Stimulated activated CD8-positive, alpha-beta memory T cell treated with anti-CD3 and anti-CD28 coated beads, Interleukin-4, amount 100 ng/mL, for 24 hours (primary cell): ENCODE measurements around the gene CABCOCO1.
A peak's percentile ranks its signal among the peaks of the same experiment; 100 is the strongest.
"Not testable (repeated sequence)": the region's sequence is repeated elsewhere in the genome, so short reads cannot be mapped to it uniquely, and the experiment has no call there.

Experiments used
- DNase-seq: peaks from one replicate; pipeline ENCODE4 v3.0.0-alpha.2; 2020; ENCODE audit warnings: low read depth

The CABCOCO1 gene

GRCh38 chr10:61719475-61719874, 56.7 kb downstream of the CABCOCO1 start:
- not testable (repeated sequence) for DNase-seq

DNA sequence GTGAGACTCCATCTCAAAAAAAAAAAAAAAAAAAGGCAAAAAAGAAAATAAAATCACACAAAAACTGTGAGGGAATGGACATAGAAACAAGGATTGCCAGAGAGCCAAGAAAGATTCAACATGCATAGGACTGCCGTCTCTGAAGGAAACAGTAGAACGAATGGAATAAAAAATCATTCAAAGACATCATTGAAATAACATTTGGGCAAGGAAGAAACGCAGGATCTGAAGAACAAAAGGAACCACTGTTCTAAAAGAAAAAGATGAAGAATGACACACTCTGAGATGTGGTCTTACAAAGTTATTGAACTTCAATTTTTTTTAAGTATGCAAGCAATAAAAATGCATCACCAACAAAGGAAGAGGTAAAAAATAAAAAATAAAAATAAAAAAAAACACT, 57.2 kb downstream of the CABCOCO1 start:
- DNase-seq = no peak

GRCh38 chr10:61721431-61721830, 58.7 kb downstream of the CABCOCO1 start:
- DNase-seq = no peak

GRCh38 chr10:61725221-61725620, 62.5 kb downstream of the CABCOCO1 start:
- DNase-seq = not testable (repeated sequence)

DNA sequence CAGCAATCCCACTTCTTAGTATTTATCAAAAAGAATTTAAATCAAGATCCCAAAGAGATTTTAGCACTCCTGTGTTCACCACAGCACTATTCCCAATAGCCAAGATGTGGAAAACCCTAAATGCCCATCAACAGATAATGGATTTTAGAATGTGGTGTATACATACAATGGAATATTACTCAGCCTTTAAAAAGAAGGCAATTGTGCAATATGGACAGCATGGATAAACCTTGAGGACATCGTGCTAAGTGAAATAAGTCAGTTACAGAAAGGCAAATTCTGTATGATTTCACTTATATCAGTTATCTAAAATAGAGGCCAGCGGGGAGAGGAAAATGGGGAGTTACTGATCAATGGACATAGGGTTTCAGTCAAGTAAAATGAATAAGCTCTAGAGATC, 66.9 kb downstream of the CABCOCO1 start:
- DNase-seq = no peak

- DNase-seq = no peak
These were observed 67.9 kb downstream of the CABCOCO1 start for GRCh38 chr10:61730671-61731070.

DNA sequence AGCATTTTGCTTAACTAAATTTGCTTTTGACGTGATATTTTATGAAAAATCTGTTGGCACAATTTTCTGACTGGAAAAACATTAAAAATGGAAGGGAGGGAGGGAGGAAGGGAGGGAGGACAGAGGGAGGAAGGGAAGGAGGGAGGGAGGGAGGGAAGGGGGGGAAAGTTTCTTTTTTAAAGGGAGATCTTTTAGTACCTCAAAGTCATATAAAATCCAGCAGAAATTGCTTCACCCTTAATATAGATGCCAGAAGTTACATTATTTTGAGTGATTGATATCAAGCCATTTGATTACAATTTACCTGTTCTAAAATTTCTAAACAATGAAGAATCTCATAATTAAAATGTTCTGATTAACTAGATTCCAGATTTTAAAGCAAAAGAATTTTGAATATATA, 68.9 kb downstream of the CABCOCO1 start:
- no peak for DNase-seq

GRCh38 chr10:61732629-61733278, 70.0 kb downstream of the CABCOCO1 start:
- DNase-seq = no peak

GRCh38 chr10:61733358-61733940, 70.7 kb downstream of the CABCOCO1 start:
- no peak for DNase-seq

- DNase-seq = no peak
These were observed 73.2 kb downstream of the CABCOCO1 start for GRCh38 chr10:61735882-61736281.

DNA sequence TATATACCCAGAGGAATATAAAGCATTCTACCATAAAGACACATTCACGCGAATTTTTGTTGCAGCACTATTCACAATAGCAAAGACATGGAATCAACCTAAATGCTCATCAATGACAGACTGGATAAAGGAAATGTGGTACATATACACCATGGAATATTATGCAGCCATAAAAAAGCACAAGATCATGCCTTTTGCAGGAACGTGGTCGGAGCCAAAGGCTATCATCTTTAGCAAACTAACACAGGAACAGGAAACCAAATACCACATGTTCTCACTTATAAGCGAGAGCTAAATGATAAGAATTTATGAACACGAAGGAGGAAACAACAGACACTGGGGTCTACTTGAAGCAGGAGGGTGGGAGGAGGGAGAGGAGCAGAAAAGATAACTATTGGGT, 74.7 kb downstream of the CABCOCO1 start:
- DNase-seq = not testable (repeated sequence)

DNA sequence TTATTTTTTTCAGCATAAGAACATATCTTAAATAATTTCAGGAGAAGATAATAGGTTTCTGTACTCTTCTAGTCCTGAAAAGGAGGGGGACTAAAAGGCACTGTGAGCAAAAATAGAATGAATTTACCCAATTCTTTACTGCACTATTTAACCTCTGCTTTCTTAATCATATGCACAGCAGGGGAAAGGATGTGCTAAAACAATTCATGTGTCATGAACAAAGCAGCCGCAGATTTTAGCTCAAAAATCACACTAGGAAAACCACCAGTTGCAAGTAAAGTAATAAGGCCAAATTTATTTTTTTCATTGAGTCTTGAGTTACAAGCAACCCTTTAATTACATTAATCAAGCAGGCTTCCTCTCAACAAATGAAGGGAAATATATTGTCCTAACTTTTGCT, 80.1 kb downstream of the CABCOCO1 start:
- DNase-seq = no peak

GRCh38 chr10:61744469-61744868, 81.7 kb downstream of the CABCOCO1 start:
- DNase-seq = no peak

- no peak for DNase-seq
These were observed 83.6 kb downstream of the CABCOCO1 start for GRCh38 chr10:61746377-61746776.

GRCh38 chr10:61747307-61747706, 84.6 kb downstream of the CABCOCO1 start:
- no peak for DNase-seq

- no peak for DNase-seq
These were observed 86.6 kb downstream of the CABCOCO1 start for GRCh38 chr10:61749291-61749690.

DNA sequence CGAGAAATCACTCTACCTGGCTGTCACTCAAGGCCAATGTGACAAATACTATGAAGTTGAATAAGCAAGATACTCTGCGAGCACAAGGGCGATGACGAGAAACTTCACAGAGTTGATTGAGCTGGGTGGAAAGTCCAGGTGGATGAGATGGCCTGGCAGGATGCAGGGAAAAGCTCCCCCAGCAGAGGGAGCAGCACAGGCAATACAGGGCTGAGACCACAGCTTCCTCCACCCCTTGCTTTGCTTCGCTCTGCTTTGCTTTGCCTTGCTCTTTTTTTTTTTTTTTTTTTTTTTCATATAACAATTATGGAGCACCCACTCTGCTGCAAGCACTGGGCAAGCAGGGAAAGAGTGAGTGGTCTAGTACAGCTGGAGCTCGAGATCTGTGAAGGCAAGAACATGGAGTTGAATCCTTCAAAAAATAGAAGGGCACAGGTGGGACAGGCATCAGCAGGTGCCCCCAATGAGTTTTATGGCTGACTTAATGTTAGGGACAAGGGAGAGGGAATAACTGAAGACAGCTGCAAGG, 88.3 kb downstream of the CABCOCO1 start:
- DNase-seq = peak; percentile 56

DNA sequence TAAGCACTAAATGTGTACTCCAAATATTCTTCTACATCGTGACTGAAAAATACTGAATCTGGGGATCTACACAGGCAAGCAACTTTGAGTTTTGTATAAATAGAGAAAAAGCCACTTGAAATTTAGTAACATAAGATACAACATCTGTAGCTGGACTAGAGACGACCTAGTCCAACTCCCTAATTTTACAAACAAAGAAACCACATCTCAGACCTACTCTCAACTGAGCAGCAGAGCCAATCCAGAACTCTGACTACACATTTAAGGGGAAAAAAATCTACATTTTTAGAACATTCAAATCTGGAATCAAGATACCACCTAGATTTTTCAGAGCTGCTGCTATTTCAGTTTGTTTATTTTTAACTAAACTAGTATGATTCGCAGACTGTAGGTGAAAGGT, 88.9 kb downstream of the CABCOCO1 start:
- DNase-seq = no peak

DNA sequence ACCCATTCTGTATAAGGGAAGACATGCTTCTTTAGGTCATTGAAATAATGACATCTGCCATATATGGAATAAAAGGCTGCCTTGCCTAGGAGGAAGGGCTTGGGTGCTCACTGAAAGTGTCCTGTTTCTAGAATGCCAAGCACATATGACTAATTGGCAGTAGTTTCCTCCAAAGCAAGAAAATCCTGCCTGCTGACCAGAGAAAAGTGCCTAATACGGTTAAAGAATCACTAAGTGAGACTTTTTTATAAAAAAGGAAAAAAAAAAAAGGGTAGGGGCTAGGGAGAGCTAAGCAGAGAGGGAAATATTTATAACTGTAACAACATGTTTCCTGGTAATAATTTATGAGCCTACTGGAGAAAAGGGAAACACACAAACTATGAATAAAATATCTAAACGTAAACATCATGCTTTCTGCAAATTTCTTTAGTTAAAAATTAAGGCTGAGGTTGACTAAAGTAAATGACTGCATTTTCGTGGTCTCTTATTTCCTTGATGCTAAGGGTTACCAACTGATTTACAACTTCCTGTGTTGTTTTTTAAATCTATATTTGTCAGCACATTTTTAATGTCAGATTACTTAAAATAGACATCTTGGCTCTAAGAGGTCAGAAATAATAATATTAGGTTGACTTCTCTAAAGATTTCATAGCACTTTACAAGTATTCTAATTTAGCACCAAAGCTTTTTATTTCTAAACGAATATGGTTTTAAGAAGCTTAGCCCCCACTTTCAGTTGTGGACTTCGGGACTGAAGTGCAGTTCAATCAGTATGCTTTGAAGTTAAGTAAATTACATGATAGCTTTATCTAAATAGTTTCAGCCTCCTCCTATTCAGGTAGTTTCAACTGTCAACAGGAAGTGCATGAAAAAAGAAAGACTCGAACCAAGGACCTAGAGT, 89.6 kb downstream of the CABCOCO1 start:
- no peak for DNase-seq

- no peak for DNase-seq
These were observed 90.7 kb downstream of the CABCOCO1 start for GRCh38 chr10:61753453-61753852.

DNA sequence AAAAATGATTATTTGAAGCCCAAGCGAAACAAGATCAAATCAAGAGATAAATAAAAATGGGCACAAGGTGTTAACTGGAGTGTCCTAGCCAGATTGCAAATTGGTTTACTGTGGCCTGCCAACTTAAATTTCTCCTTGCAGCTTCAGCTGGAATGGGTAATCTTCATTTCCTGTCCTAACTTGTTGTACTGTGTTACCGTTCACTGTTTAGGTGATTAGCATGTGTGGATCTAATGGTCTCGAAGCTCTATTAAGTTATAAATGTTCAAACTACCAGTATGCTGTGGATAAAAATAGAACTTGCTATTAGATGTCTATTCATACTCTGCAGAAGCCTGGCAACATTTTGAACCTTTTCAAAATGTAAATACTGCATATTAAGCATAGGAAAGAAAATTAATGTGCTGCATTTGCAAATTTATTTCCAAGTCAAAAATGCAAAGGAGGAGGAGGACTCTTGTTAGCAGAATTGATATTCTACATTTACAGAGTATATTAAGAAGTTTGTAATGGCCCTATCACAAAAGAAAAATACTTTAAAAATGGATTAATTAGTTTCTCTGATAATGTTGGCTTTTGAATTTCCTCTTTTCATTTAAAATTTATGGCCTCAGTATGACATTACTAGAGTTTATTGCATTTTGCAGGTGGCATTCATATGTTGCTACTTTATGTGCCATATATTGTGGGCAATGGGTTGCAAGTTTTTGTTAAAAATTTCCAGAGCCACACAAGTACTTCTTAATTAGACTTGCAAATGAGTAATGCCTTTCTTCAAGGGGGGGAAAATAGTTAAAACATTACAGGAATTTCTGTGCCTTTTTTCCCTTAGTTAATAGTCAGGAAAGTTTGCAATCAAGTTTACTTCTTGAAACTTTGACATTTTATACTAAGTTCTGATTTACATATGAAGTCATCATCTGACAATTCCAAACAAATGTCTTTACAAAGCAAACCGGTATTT, 92.1 kb downstream of the CABCOCO1 start:
- DNase-seq = no peak

DNA sequence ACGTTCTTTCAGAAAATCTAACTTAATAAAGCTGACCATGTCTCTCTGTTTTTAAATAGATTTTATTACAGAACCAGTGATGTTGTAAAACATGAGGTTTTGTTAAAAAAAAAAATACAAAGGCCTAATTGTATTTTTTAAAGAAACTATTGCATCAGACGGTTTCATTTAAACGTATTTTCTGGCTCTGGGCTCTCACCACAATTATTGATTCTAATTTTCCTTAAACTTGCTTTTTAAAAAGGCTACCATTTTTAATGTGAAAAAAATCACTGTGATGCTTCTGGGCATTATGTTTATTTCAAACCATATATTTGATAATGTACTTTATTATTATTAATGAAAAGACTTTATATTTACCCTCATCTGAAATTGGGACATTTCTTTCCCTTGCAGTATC, 94.3 kb downstream of the CABCOCO1 start:
- no peak for DNase-seq
